Panc1 (cell line): ENCODE results near the gene CCS. TPM values are rescaled to one million over a fixed set of nuclear protein-coding genes. Genes with fewer than 3 reads are reported as not detected.

ENCODE experiments used
- ATAC-seq: fragments of 200-7000 bp; cut with Tn5 transposase; 2 replicates; pipeline ENCODE4 v1.9.1; 2020; ENCODE audit warnings: mild to moderate bottlenecking, moderate library complexity
- BruUV-seq: library from RNA; stranded (reverse); fragments of 400-500 nt; replicated peaks from 2 replicates; lab custom pipeline; 2021; lab: Mats Ljungman, UMichigan
- CTCF ChIA-PET: fragments of 300-600 bp; sonication (Branson Sonifier 250); formaldehyde crosslinking; loops from one replicate; lab custom pipeline; 2022; ENCODE audit warnings: antibody characterized with exemption; lab: Charles Lee
- POLR2A ChIA-PET: fragments of 300-600 bp; sonication (Branson Sonifier 250); formaldehyde crosslinking; loops from one replicate; lab custom pipeline; 2022; ENCODE audit warnings: antibody characterized with exemption; lab: Charles Lee
- DNase-seq: peaks from one replicate; pipeline ENCODE4 v3.0.0-alpha.2; 2010; ENCODE audit warnings: low read depth, low spot score
- H3K27ac ChIP-seq: 2 replicates; pipeline ENCODE4 v1.5.1; 2011; ENCODE audit warnings: mild to moderate bottlenecking, low read length, inconsistent platforms
- H3K27me3 ChIP-seq: fragments of 200-500 bp; sonication (Bioruptor generic); 2 replicates; pipeline ENCODE4 v1.6.0; 2014; ENCODE audit warnings: low read length, inconsistent platforms; ENCODE audit not compliant: control insufficient read depth, insufficient read depth
- H3K36me3 ChIP-seq: fragments of 200-500 bp; sonication (Bioruptor generic); 2 replicates; pipeline ENCODE4 v1.5.1; 2014; ENCODE audit warnings: inconsistent platforms, mild to moderate bottlenecking, low read length, moderate library complexity; ENCODE audit not compliant: control insufficient read depth, insufficient read depth
- H3K4me1 ChIP-seq: 2 replicates; pipeline ENCODE4 v1.5.1; 2011; ENCODE audit warnings: inconsistent platforms, mild to moderate bottlenecking, low read length, moderate library complexity; ENCODE audit not compliant: control insufficient read depth, insufficient read depth
- H3K4me3 ChIP-seq, 2 experiments: 2 replicates each; pipeline ENCODE4 v1.5.1; 2011 to 2012; ENCODE audit warnings: low read depth in 2 of 2, low read length in 2 of 2, mild to moderate bottlenecking in 2 of 2, inconsistent platforms in 1 of 2, moderate library complexity in 1 of 2
- H3K9me3 ChIP-seq: fragments of 200-500 bp; sonication (Bioruptor generic); 2 replicates; pipeline ENCODE4 v1.5.1; 2014; ENCODE audit warnings: low read depth, mild to moderate bottlenecking, inconsistent platforms, low read length, moderate library complexity; ENCODE audit not compliant: control insufficient read depth, insufficient read depth
- CTCF ChIP-seq: fragments of 450-650 bp; IDR thresholded peaks from 2 replicates; pipeline ENCODE4 v1.5.1; 2017; ENCODE audit warnings: mild to moderate bottlenecking
- POLR2AphosphoS5 ChIP-seq: IDR thresholded peaks from 2 replicates; pipeline ENCODE4 v1.6.1; 2012; ENCODE audit warnings: mild to moderate bottlenecking, low read depth, low read length, moderate library complexity
- REST ChIP-seq, 2 experiments: IDR thresholded peaks; 2 replicates each; pipeline ENCODE4 v1.6.1; 2011 to 2012; ENCODE audit warnings: low read depth in 2 of 2, control low read depth in 1 of 2, low read length in 1 of 2, mild to moderate bottlenecking in 1 of 2, moderate library complexity in 1 of 2; ENCODE audit not compliant: insufficient read depth in 1 of 2
- SIN3A ChIP-seq: IDR thresholded peaks from 2 replicates; pipeline ENCODE4 v1.6.1; 2012; ENCODE audit warnings: low read depth, mild to moderate bottlenecking, low read length, moderate library complexity, borderline replicate concordance; ENCODE audit not compliant: insufficient read depth
- TCF7L2 ChIP-seq: IDR thresholded peaks from 2 replicates; pipeline ENCODE4 v1.6.1; 2011; ENCODE audit warnings: mild to moderate bottlenecking, low read depth, low read length, inconsistent platforms
- in situ Hi-C: cut with HindIII; loops from 2 replicates; pipeline ENCODE4 v1.10.0; 2016; ENCODE audit warnings: low sequenced_read_pairs, low pct_unique_long_range_greater_than_20kb
- intact Hi-C: fragments of 100-400 bp; cut with micrococcal nuclease; formaldehyde crosslinking; loops from one replicate; pipeline ENCODE4 v1.10.0; 2022; ENCODE audit not compliant: unreplicated experiment
- total RNA-seq: library from RNA; stranded (reverse); gene quantifications from one replicate; pipeline ENCODE4 v1.2.1, GENCODE V29; 2021; ENCODE audit not compliant: unreplicated experiment

CCS gene
- total RNA-seq, 1 experiment from 2014 or later = 55.3 TPM

GRCh38 chr11:66563832-66564231 lies 29.2 kb upstream of the CCS start:
- Histone ChIP-seq H3K9me3 (no peaks in the 10 kb centered on the region), H3K4me3 (no peak overlapping the region), H3K4me1 (no peaks in the 10 kb centered on the region), H3K36me3 (no peaks in the 10 kb centered on the region), H3K27ac (no peak overlapping the region), H3K27me3 (no peaks in the 10 kb centered on the region; the same call in 1 of the 2 replicates)
- ATAC-seq = no peak
- POLR2A ChIA-PET = interaction anchor here (0.6 kb wide), 1 partner anchor 234 kb away, joined by 3 read pairs; no protein-coding TSS in a partner anchor
- TSS peak; percentile 74 for BruUV-seq
- intact Hi-C loops (no loop called here), in situ Hi-C loops (no loop called here)
- no peak for TF ChIP-seq SIN3A
- no peak for TF ChIP-seq REST (IDR thresholded peaks at IDR 0.05; ENCODE audit: insufficient read depth in 1 of 2, low read depth in 2 of 2, low read length in 1 of 2)
- TF ChIP-seq POLR2AphosphoS5 = no peak
- TF ChIP-seq TCF7L2 = no peak
- TF ChIP-seq CTCF = no peak
- CTCF ChIA-PET = no interaction called here
- no peak for DNase-seq

GRCh38 chr11:66564538-66564937 lies 28.4 kb upstream of the CCS start:
- DNase-seq (no peak), ATAC-seq (no peak)
- intact Hi-C loops = no loop called here
- BruUV-seq = no TSS peak
- Histone ChIP-seq H3K36me3 (no peaks in the 10 kb centered on the region), H3K9me3 (no peaks in the 10 kb centered on the region), H3K27ac (no peak overlapping the region), H3K4me1 (no peaks in the 10 kb centered on the region), H3K27me3 (no peaks in the 10 kb centered on the region), H3K4me3 (no peak overlapping the region)
- TF ChIP-seq POLR2AphosphoS5 = no peak
- TF ChIP-seq TCF7L2 = no peak
- TF ChIP-seq SIN3A = no peak
- TF ChIP-seq REST (IDR thresholded peaks at IDR 0.05; ENCODE audit: insufficient read depth in 1 of 2, low read depth in 2 of 2, low read length in 1 of 2) = no peak
- TF ChIP-seq CTCF = no peak
- in situ Hi-C loops = no loop called here
- ChIA-PET CTCF (no interaction called here), POLR2A (no interaction called here)
